H9 (cell line): Measurements from ENCODE around the gene SNX30. TPM values are rescaled to one million over a fixed set of nuclear protein-coding genes. Genes with fewer than 3 reads are reported as not detected.

Experiments
- DNase-seq: peaks from one replicate; pipeline ENCODE4 v3.0.0-alpha.2; 2017
- H2AFZ ChIP-seq: one replicate; pipeline ENCODE4 v1.6.1; 2013; ENCODE audit warnings: mild to moderate bottlenecking, low read length, control low read depth, moderate library complexity
- H2AK5ac ChIP-seq: 2 replicates; pipeline ENCODE4 v1.6.1; 2013; ENCODE audit warnings: low read length, control low read depth, mixed read lengths; ENCODE audit not compliant: insufficient read length
- H2BK120ac ChIP-seq: one replicate; pipeline ENCODE4 v1.6.1; 2013; ENCODE audit warnings: low read depth, mild to moderate bottlenecking, low read length, control low read depth, inconsistent platforms; ENCODE audit not compliant: poor library complexity, severe bottlenecking
- H2BK12ac ChIP-seq: 2 replicates; pipeline ENCODE4 v1.6.1; 2013; ENCODE audit warnings: low read length, control low read depth, mixed read lengths, low read depth; ENCODE audit not compliant: insufficient read length
- H2BK15ac ChIP-seq: 2 replicates; pipeline ENCODE4 v1.6.1; 2013; ENCODE audit warnings: low read depth, low read length, control low read depth
- H2BK20ac ChIP-seq: one replicate; pipeline ENCODE4 v1.6.1; 2013; ENCODE audit warnings: low read depth, mild to moderate bottlenecking, low read length, control low read depth, inconsistent platforms; ENCODE audit not compliant: poor library complexity, severe bottlenecking
- H2BK5ac ChIP-seq: 2 replicates; pipeline ENCODE4 v1.6.1; 2013; ENCODE audit warnings: low read length, control low read depth, mixed read lengths; ENCODE audit not compliant: insufficient read length
- H3K14ac ChIP-seq: 2 replicates; pipeline ENCODE4 v1.6.1; 2013; ENCODE audit warnings: low read length, control low read depth; ENCODE audit not compliant: insufficient read depth
- H3K18ac ChIP-seq: 2 replicates; pipeline ENCODE4 v1.6.1; 2013; ENCODE audit warnings: low read depth, mild to moderate bottlenecking, mixed read lengths, low read length, control low read depth; ENCODE audit not compliant: insufficient read length
- H3K23ac ChIP-seq: 2 replicates; pipeline ENCODE4 v1.6.1; 2013; ENCODE audit warnings: low read length, control low read depth, mixed read lengths, low read depth; ENCODE audit not compliant: insufficient read length
- H3K23me2 ChIP-seq: 2 replicates; pipeline ENCODE4 v1.6.1; 2013; ENCODE audit warnings: low read depth, mild to moderate bottlenecking, mixed read lengths, low read length, control low read depth; ENCODE audit not compliant: insufficient read length, poor library complexity, severe bottlenecking
- H3K27ac ChIP-seq: 2 replicates; pipeline ENCODE4 v1.5.1; 2013; ENCODE audit warnings: low read length, control low read depth, mixed read lengths, low read depth; ENCODE audit not compliant: insufficient read length
- H3K27me3 ChIP-seq: 2 replicates; pipeline ENCODE4 v1.6.1; 2013; ENCODE audit warnings: low read length, control low read depth, inconsistent platforms; ENCODE audit not compliant: insufficient read depth
- H3K4ac ChIP-seq: 2 replicates; pipeline ENCODE4 v1.6.1; 2013; ENCODE audit warnings: low read depth, mild to moderate bottlenecking, control low read depth, inconsistent platforms, low read length, moderate library complexity
- H3K4me1 ChIP-seq: 2 replicates; pipeline ENCODE4 v1.6.1; 2013; ENCODE audit warnings: low read length, control low read depth, inconsistent platforms; ENCODE audit not compliant: insufficient read depth
- H3K4me2 ChIP-seq: 2 replicates; pipeline ENCODE4 v1.6.1; 2013; ENCODE audit warnings: low read length, control low read depth, mixed read lengths; ENCODE audit not compliant: insufficient read length, insufficient read depth
- H3K56ac ChIP-seq: 2 replicates; pipeline ENCODE4 v1.6.1; 2013; ENCODE audit warnings: low read depth, mild to moderate bottlenecking, mixed read lengths, low read length, control low read depth; ENCODE audit not compliant: insufficient read length
- H3K79me1 ChIP-seq: 2 replicates; pipeline ENCODE4 v1.6.1; 2013; ENCODE audit warnings: low read depth, mild to moderate bottlenecking, moderate library complexity, low read length, control low read depth, inconsistent platforms; ENCODE audit not compliant: insufficient read depth, poor library complexity, severe bottlenecking
- H3K79me2 ChIP-seq: 2 replicates; pipeline ENCODE4 v1.6.1; 2013; ENCODE audit warnings: low read length, control low read depth, inconsistent platforms; ENCODE audit not compliant: insufficient read depth
- H3K9ac ChIP-seq: 2 replicates; pipeline ENCODE4 v1.6.1; 2013; ENCODE audit warnings: low read length, control low read depth, mixed read lengths; ENCODE audit not compliant: insufficient read length; ENCODE audit errors: extremely low read depth
- H3K9me3 ChIP-seq: one replicate; pipeline ENCODE4 v1.6.1; 2013; ENCODE audit warnings: low read depth, low read length, inconsistent platforms; ENCODE audit not compliant: control insufficient read depth
- H3T11ph ChIP-seq: one replicate; pipeline ENCODE4 v1.6.1; 2013; ENCODE audit warnings: mild to moderate bottlenecking, low read length, control low read depth, inconsistent platforms
- H4K20me1 ChIP-seq: one replicate; pipeline ENCODE4 v1.6.1; 2013; ENCODE audit not compliant: control insufficient read depth, insufficient read length, insufficient read depth
- H4K5ac ChIP-seq: 2 replicates; pipeline ENCODE4 v1.6.1; 2013; ENCODE audit warnings: low read depth, mild to moderate bottlenecking, mixed read lengths, low read length, control low read depth; ENCODE audit not compliant: insufficient read length
- H4K8ac ChIP-seq: replicated peaks from 2 replicates; pipeline ENCODE4 v1.6.1; 2013; ENCODE audit warnings: low read length, control low read depth, mixed read lengths, low read depth; ENCODE audit not compliant: insufficient read length
- H4K91ac ChIP-seq: 2 replicates; pipeline ENCODE4 v1.6.1; 2013; ENCODE audit warnings: low read depth, mild to moderate bottlenecking, moderate library complexity, mixed read lengths, low read length, control low read depth; ENCODE audit not compliant: insufficient read length
- H3K27ac Mint-ChIP-seq, 3 experiments: 2 replicates in 2 of 3; 3 replicates in 1 of 3; pipeline ENCODE4 v1.8.0; 2020 to 2021; ENCODE audit warnings: mixed read lengths in 3 of 3, mild to moderate bottlenecking in 1 of 3, moderate library complexity in 1 of 3
- H3K27me3 Mint-ChIP-seq: 2 replicates; pipeline ENCODE4 v1.8.0; 2021; ENCODE audit warnings: low read depth, mild to moderate bottlenecking, moderate library complexity, mixed read lengths
- H3K36me3 Mint-ChIP-seq, 3 experiments: 2 replicates in 2 of 3; 3 replicates in 1 of 3; pipeline ENCODE4 v1.8.0; 2020 to 2021; ENCODE audit warnings: low read depth in 3 of 3, mixed read lengths in 3 of 3; ENCODE audit not compliant: insufficient read depth in 1 of 3
- H3K4me1 Mint-ChIP-seq, 2 experiments: 2 replicates each; pipeline ENCODE4 v1.8.0; 2020; ENCODE audit warnings: mixed read lengths in 2 of 2
- H3K4me3 Mint-ChIP-seq, 2 experiments: 2 replicates in 1 of 2; 3 replicates in 1 of 2; pipeline ENCODE4 v1.8.0; 2020 to 2021; ENCODE audit warnings: mild to moderate bottlenecking in 2 of 2, mixed read lengths in 2 of 2, moderate library complexity in 1 of 2
- H3K9me3 Mint-ChIP-seq, 2 experiments: 2 replicates in 1 of 2; 3 replicates in 1 of 2; pipeline ENCODE4 v1.8.0; 2020; ENCODE audit warnings: mild to moderate bottlenecking in 2 of 2, mixed read lengths in 2 of 2, moderate library complexity in 1 of 2
- CTCF ChIP-seq: fragments of 200-600 bp; sonication (generic); conservative IDR thresholded peaks from 3 replicates; pipeline ENCODE4 v1.8.0; 2021; ENCODE audit warnings: antibody characterized with exemption, mild to moderate bottlenecking
- total RNA-seq: library from RNA; stranded (reverse); gene quantifications from 2 replicates; pipeline ENCODE4 v1.2.1, GENCODE V29; 2021

Gene SNX30
- total RNA-seq, 1 experiment from 2014 or later, result 10.3 TPM

- Histone ChIP-seq H3K14ac (no peak overlapping the region), H2BK5ac (no peak overlapping the region), H3K56ac (no peak overlapping the region), H3K79me1 (no peaks in the 10 kb centered on the region), H3K18ac (no peak overlapping the region), H3K4ac (no peak overlapping the region), H2BK120ac (no peak overlapping the region), H3K23me2 (no peaks in the 10 kb centered on the region), H3K9ac (no peak overlapping the region), H2BK20ac (no peak overlapping the region), H3T11ph (no peak overlapping the region), H4K20me1 (no peaks in the 10 kb centered on the region), H2AK5ac (no peak overlapping the region), H3K27ac (no peak overlapping the region), H3K9me3 (no peaks in the 10 kb centered on the region), H3K79me2 (no peaks in the 10 kb centered on the region), H3K27me3 (no peaks in the 10 kb centered on the region), H4K8ac (no peak overlapping the region), H3K23ac (no peak overlapping the region), H2AFZ (no peak overlapping the region), H2BK15ac (no peak overlapping the region), H2BK12ac (no peak overlapping the region), H3K4me1 (no peaks in the 10 kb centered on the region), H4K91ac (no peak overlapping the region), H3K4me2 (no peak overlapping the region), H4K5ac (no peak overlapping the region)
- no peak overlapping the region for H3K4me3 Mint-ChIP-seq
- peaks cover 0 to 2% of the 10 kb centered on the region in 2 experiments; a peak in 3 of 5 replicates for H3K9me3 Mint-ChIP-seq
- TF ChIP-seq CTCF, result no peak
- peaks cover 0 to 2% (median 0%) of the 10 kb centered on the region in 3 experiments; a peak in 2 of 7 replicates for H3K36me3 Mint-ChIP-seq
- H3K4me1 Mint-ChIP-seq, result 0 out of 4 replicates have a peak, but pooled peaks cover 0 to 4% of the 10 kb centered on the region in 2 experiments
- DNase-seq, result no peak
- H3K27me3 Mint-ChIP-seq, result no peaks in the 10 kb centered on the region
- H3K27ac Mint-ChIP-seq, result no peak overlapping the region
These were observed 44.2 kb downstream of the SNX30 start for GRCh38 chr9:112794731-112795130.
